Activated CD4-positive, alpha-beta memory T cell treated with anti-CD3 and anti-CD28 coated beads, Interleukin-2, amount 10 ng/mL, durations not matched to agents 7 days and 5 days (primary cell): ENCODE data around the gene REPIN1. TPM values are rescaled to one million over a fixed set of nuclear protein-coding genes. Genes with fewer than 3 reads are reported as not detected.
"Not testable (repeated sequence)": the region's sequence is repeated elsewhere in the genome, so short reads cannot be mapped to it uniquely, and the experiment has no call there.

Experiments
- CTCF ChIA-PET: fragments of 350-600 bp; sonication (Branson Sonifier 250); formaldehyde crosslinking; loops from one replicate; lab custom pipeline; 2021; ENCODE audit warnings: antibody characterized with exemption, inconsistent platforms; lab: Charles Lee
- POLR2A ChIA-PET: fragments of 350-600 bp; sonication (Branson Sonifier 250); formaldehyde crosslinking; loops from one replicate; lab custom pipeline; 2021; ENCODE audit warnings: antibody characterized with exemption; lab: Charles Lee
- DNase-seq: peaks from one replicate; pipeline ENCODE4 v3.0.0-alpha.2; 2020
- H3K27ac Mint-ChIP-seq: one replicate; pipeline ENCODE4 v1.8.0; 2021; ENCODE audit warnings: mild to moderate bottlenecking, mixed read lengths
- H3K27me3 Mint-ChIP-seq: one replicate; pipeline ENCODE4 v1.8.0; 2021; ENCODE audit warnings: mixed read lengths
- H3K36me3 Mint-ChIP-seq: one replicate; pipeline ENCODE4 v1.8.0; 2021; ENCODE audit warnings: low read depth, mixed read lengths
- H3K4me1 Mint-ChIP-seq: one replicate; pipeline ENCODE4 v1.8.0; 2021; ENCODE audit warnings: mixed read lengths
- H3K4me3 Mint-ChIP-seq: one replicate; pipeline ENCODE4 v1.8.0; 2021; ENCODE audit warnings: mild to moderate bottlenecking, mixed read lengths
- H3K9me3 Mint-ChIP-seq: one replicate; pipeline ENCODE4 v1.8.0; 2021; ENCODE audit warnings: mixed read lengths
- total RNA-seq, 2 experiments: library from RNA; stranded (reverse); gene quantifications; one replicate each; pipeline ENCODE4 v1.2.3, GENCODE V29; 2021

Gene REPIN1
- total RNA-seq, 2 experiments from 2014 or later = 42.9 to 45.9 TPM

DNA sequence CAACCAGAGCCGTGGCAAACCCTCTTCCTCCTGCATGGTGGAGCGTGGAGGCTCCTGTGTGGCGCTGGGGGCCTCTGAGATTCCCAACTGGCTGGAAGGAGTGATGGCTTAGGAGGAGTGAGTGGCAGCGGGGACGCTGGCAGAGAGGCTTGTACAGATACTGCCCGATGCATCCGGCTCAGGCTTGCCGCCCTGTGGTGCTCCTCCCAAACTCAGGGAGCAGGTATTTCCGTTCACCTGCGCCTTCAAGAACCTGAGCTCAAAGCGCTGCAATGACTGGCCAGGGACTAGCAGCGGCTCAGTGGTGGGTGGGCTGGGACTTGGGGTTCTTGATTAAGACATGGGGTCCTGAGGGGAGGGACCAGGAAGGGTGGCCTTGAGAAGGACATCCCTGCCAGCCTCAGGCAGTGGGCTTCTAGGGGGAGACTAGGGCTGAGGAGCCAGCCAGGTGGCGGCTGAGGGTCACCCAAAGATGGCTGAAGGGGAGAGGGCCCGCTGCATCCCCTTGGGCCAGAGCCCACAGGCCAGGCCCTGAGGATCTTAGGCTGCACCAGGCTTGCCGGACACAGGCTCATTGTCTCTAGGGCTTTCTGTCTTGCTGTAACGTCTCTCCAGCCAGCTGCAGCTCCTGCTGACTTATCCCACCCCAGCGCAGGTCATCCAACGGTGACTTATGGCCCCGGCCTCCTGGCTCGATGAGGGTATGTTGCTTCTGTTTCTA, 13.7 kb downstream of the REPIN1 start:
- no peak overlapping the region for H3K4me3 Mint-ChIP-seq
- no peak for DNase-seq
- CTCF ChIA-PET = interaction anchor here (0.6 kb wide), 1 partner anchor 9 kb away, joined by 6 read pairs; no protein-coding TSS in a partner anchor
- no peaks in the 10 kb centered on the region for H3K9me3 Mint-ChIP-seq
- no peak overlapping the region for H3K27ac Mint-ChIP-seq
- POLR2A ChIA-PET = no interaction called here
- peaks cover 31% of the 10 kb centered on the region for H3K4me1 Mint-ChIP-seq
- H3K36me3 Mint-ChIP-seq = no peaks in the 10 kb centered on the region
- no peaks in the 10 kb centered on the region for H3K27me3 Mint-ChIP-seq

- DNase-seq = no peak
- ChIA-PET CTCF (interaction anchor here (0.6 kb wide), 1 partner anchor 9 kb away, joined by 6 read pairs; no protein-coding TSS in a partner anchor), POLR2A (no interaction called here)
- no peaks in the 10 kb centered on the region for H3K9me3 Mint-ChIP-seq
- no peaks in the 10 kb centered on the region for H3K36me3 Mint-ChIP-seq
- H3K27me3 Mint-ChIP-seq = no peaks in the 10 kb centered on the region
- no peak overlapping the region for H3K27ac Mint-ChIP-seq
- H3K4me1 Mint-ChIP-seq = peaks cover 26% of the 10 kb centered on the region
- no peak overlapping the region for H3K4me3 Mint-ChIP-seq
These were observed 14.2 kb downstream of the REPIN1 start for GRCh38 chr7:150382844-150383225.

GRCh38 chr7:150383710-150384397, 15.2 kb downstream of the REPIN1 start:
- Mint-ChIP-seq H3K9me3 (no peaks in the 10 kb centered on the region), H3K4me1 (peaks cover 20% of the 10 kb centered on the region), H3K36me3 (no peaks in the 10 kb centered on the region), H3K27me3 (no peaks in the 10 kb centered on the region), H3K4me3 (no peak overlapping the region), H3K27ac (no peak overlapping the region)
- no peak for DNase-seq
- ChIA-PET CTCF (no interaction called here), POLR2A (interaction anchor here (3.4 kb wide), 1 partner anchor 20 kb away, joined by 12 read pairs; no protein-coding TSS in a partner anchor)

GRCh38 chr7:150384406-150385301, 16.0 kb downstream of the REPIN1 start:
- POLR2A ChIA-PET = interaction anchor here (0.8 to 3.4 kb wide), 2 partner anchors 15 to 19 kb away, joined by 4 to 12 read pairs; no protein-coding TSS in a partner anchor

GRCh38 chr7:150385302-150385723, 16.7 kb downstream of the REPIN1 start:
- H3K27ac Mint-ChIP-seq = no peak overlapping the region
- no peak overlapping the region for H3K4me3 Mint-ChIP-seq
- H3K4me1 Mint-ChIP-seq = peaks cover 11% of the 10 kb centered on the region
- no peaks in the 10 kb centered on the region for H3K36me3 Mint-ChIP-seq
- no peaks in the 10 kb centered on the region for H3K27me3 Mint-ChIP-seq
- H3K9me3 Mint-ChIP-seq = no peaks in the 10 kb centered on the region
- no peak for DNase-seq
- ChIA-PET POLR2A (interaction anchor here (0.8 to 3.4 kb wide), 2 partner anchors 16 to 19 kb away, joined by 4 to 12 read pairs; no protein-coding TSS in a partner anchor), CTCF (no interaction called here)

More at GRCh38 chr7:150384406-150385301, 16.0 kb downstream of the REPIN1 start:
- no peak overlapping the region for H3K4me3 Mint-ChIP-seq
- CTCF ChIA-PET = no interaction called here
- H3K27ac Mint-ChIP-seq = no peak overlapping the region
- peaks cover 18% of the 10 kb centered on the region for H3K4me1 Mint-ChIP-seq
- H3K27me3 Mint-ChIP-seq = no peaks in the 10 kb centered on the region
- H3K36me3 Mint-ChIP-seq = no peaks in the 10 kb centered on the region
- DNase-seq = no peak
- no peaks in the 10 kb centered on the region for H3K9me3 Mint-ChIP-seq

GRCh38 chr7:150385884-150386283, 17.3 kb downstream of the REPIN1 start:
- not testable (repeated sequence) for H3K27ac Mint-ChIP-seq, H3K27me3 Mint-ChIP-seq, H3K36me3 Mint-ChIP-seq, H3K9me3 Mint-ChIP-seq, H3K4me3 Mint-ChIP-seq, DNase-seq, H3K4me1 Mint-ChIP-seq
- ChIA-PET CTCF (interaction anchor here (0.9 kb wide), 1 partner anchor 8 kb away, joined by 3 read pairs; no protein-coding TSS in a partner anchor), POLR2A (interaction anchor here (0.8 to 3.4 kb wide), 3 partner anchors 16 to 20 kb away, joined by 3 to 12 read pairs (median 4); a partner anchor contains a TSS)

- Mint-ChIP-seq H3K36me3 (peaks cover 4% of the 10 kb centered on the region), H3K9me3 (no peaks in the 10 kb centered on the region), H3K27ac (no peak overlapping the region), H3K4me3 (no peak overlapping the region), H3K27me3 (no peaks in the 10 kb centered on the region), H3K4me1 (no peaks in the 10 kb centered on the region)
- ChIA-PET POLR2A (interaction anchor here (0.7 kb wide), 1 partner anchor 11 kb away, joined by 3 read pairs; no protein-coding TSS in a partner anchor), CTCF (no interaction called here)
- no peak for DNase-seq
These were observed 19.7 kb downstream of the REPIN1 start for GRCh38 chr7:150388306-150388705.

DNA sequence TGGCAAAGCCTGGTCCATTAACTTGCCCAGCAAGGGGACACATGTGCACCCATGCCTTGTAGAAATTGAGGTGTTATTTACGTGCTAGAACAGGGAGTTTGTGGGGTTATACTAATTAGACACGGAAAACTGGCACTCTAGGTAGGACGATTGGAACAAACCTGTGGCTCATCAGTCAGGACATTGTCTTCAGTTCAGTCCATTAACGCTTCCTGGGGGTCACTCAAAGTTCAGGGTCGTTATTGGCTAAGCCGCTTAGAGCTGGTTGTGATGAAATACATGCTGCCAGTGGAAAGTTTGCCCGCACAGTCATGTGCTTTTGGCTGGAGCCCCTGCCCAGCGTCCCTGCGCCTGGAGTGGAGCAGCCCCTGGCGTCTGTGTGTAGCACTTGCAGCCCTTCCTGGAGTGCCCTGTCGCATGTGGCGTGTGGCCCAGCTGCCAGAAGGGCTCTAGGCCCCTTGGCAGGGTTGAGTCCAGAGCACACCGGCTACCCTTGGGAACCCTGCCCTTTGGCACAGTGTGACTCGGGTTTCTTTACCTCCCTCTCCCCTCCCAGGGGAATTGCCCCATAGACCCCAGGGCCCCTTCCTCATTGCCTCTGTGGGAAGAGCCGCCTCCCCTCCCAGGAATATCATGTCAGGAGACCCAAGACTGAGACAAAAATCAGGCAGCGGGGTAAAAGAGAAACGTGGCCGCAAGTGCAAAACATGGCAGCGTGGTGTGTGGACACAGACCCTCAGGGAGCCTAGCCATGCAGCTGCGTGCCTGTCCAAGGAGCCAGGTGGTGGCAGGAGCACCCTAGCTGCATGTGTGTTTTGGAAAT, 20.3 kb downstream of the REPIN1 start:
- Mint-ChIP-seq H3K9me3 (no peaks in the 10 kb centered on the region), H3K27me3 (no peaks in the 10 kb centered on the region), H3K4me3 (no peak overlapping the region), H3K27ac (no peak overlapping the region), H3K36me3 (peaks cover 4% of the 10 kb centered on the region), H3K4me1 (no peaks in the 10 kb centered on the region)
- no peak for DNase-seq
- POLR2A ChIA-PET = interaction anchor here (0.7 kb wide), 1 partner anchor 11 kb away, joined by 3 read pairs; no protein-coding TSS in a partner anchor
- CTCF ChIA-PET = no interaction called here

GRCh38 chr7:150389532-150389816, 20.9 kb downstream of the REPIN1 start:
- Mint-ChIP-seq H3K36me3 (peaks cover 4% of the 10 kb centered on the region), H3K4me3 (no peak overlapping the region), H3K27me3 (no peaks in the 10 kb centered on the region), H3K27ac (no peak overlapping the region), H3K9me3 (no peaks in the 10 kb centered on the region), H3K4me1 (no peaks in the 10 kb centered on the region)
- CTCF ChIA-PET = no interaction called here
- POLR2A ChIA-PET = no interaction called here
- DNase-seq = no peak

DNA sequence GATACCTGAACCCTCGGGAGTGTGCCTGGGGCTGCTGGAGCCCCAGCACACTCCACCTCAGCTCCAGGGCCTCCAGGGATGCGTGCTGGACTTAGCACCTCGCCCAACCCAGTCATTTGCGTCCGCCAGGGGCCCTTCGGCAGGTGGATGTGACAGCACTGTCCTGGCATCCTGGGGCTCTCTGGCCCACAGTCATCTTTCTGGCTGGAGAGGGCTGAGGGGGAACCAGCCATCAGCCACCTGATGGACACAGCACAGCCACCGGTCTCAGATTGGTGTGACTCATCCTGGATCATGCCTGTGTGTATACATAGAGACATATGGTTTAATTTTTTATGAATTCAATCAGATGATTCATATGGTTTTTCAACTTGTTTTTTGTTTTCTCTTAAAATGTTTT, 21.6 kb downstream of the REPIN1 start:
- Mint-ChIP-seq H3K36me3 (peaks cover 4% of the 10 kb centered on the region), H3K4me1 (peaks cover under 1% of the 10 kb centered on the region), H3K27me3 (no peaks in the 10 kb centered on the region), H3K27ac (no peak overlapping the region), H3K4me3 (no peak overlapping the region), H3K9me3 (no peaks in the 10 kb centered on the region)
- POLR2A ChIA-PET = no interaction called here
- CTCF ChIA-PET = no interaction called here
- DNase-seq = no peak

- Mint-ChIP-seq H3K27me3 (no peaks in the 10 kb centered on the region), H3K36me3 (peaks cover 8% of the 10 kb centered on the region), H3K4me1 (peaks cover 4% of the 10 kb centered on the region), H3K9me3 (no peaks in the 10 kb centered on the region), H3K4me3 (no peak overlapping the region), H3K27ac (no peak overlapping the region)
- no peak for DNase-seq
- CTCF ChIA-PET = interaction anchor here (1.0 to 1.4 kb wide), 3 partner anchors 12 to 28 kb away, joined by 3 read pairs; a partner anchor contains a TSS
- POLR2A ChIA-PET = interaction anchor here (1.1 to 1.2 kb wide), 2 partner anchors 11 to 13 kb away, joined by 3 read pairs; no protein-coding TSS in a partner anchor
These were observed 24.7 kb downstream of the REPIN1 start for GRCh38 chr7:150393325-150393724.

GRCh38 chr7:150396426-150396825, 27.8 kb downstream of the REPIN1 start:
- Mint-ChIP-seq H3K9me3 (no peaks in the 10 kb centered on the region), H3K27me3 (no peaks in the 10 kb centered on the region), H3K4me1 (peaks cover 10% of the 10 kb centered on the region), H3K4me3 (no peak overlapping the region), H3K36me3 (peaks cover 4% of the 10 kb centered on the region), H3K27ac (no peak overlapping the region)
- DNase-seq = no peak
- ChIA-PET CTCF (no interaction called here), POLR2A (interaction anchor here (0.6 kb wide), 1 partner anchor 10 kb away, joined by 3 read pairs; no protein-coding TSS in a partner anchor)
